Activated CD4-positive, alpha-beta T cell treated with anti-CD3 and anti-CD28 coated beads, Interleukin-10, Interleukin-2, amounts not matched to agents 100 ng/mL and 50 ng/mL, durations not matched to agents 16 hours and 8 hours (primary cell): ENCODE results near the gene TMEM184B.

ENCODE experiments used
- DNase-seq: peaks from one replicate; pipeline ENCODE4 v3.0.0-alpha.2; 2020

Gene TMEM184B

GRCh38 chr22:38305471-38306448 lies 33.0 kb upstream of the TMEM184B start:
- DNase-seq: peak; percentile 74

GRCh38 chr22:38304526-38304925 lies 31.7 kb upstream of the TMEM184B start:
- DNase-seq: no peak

- no peak for DNase-seq
These were observed 31.2 kb upstream of the TMEM184B start for GRCh38 chr22:38303974-38304373.

- DNase-seq: no peak
These were observed 30.1 kb upstream of the TMEM184B start for GRCh38 chr22:38302906-38303305.

- DNase-seq: no peak
These were observed 28.1 kb upstream of the TMEM184B start for GRCh38 chr22:38300946-38301345.

GRCh38 chr22:38300197-38300945 lies 27.6 kb upstream of the TMEM184B start:
- no peak for DNase-seq

GRCh38 chr22:38299770-38300102 lies 26.9 kb upstream of the TMEM184B start:
- no peak for DNase-seq

- DNase-seq: peak; percentile 47
These were observed 25.6 kb upstream of the TMEM184B start for GRCh38 chr22:38298312-38299005.

- DNase-seq: no peak
These were observed 23.6 kb upstream of the TMEM184B start for GRCh38 chr22:38296372-38296771.

- no peak for DNase-seq
These were observed 23.1 kb upstream of the TMEM184B start for GRCh38 chr22:38295863-38296262.

GRCh38 chr22:38295339-38295738 lies 22.5 kb upstream of the TMEM184B start:
- no peak for DNase-seq

- no peak for DNase-seq
These were observed 21.4 kb upstream of the TMEM184B start for GRCh38 chr22:38294193-38294592.

GRCh38 chr22:38292694-38293093 lies 19.9 kb upstream of the TMEM184B start:
- DNase-seq: no peak

- no peak for DNase-seq
These were observed 18.5 kb upstream of the TMEM184B start for GRCh38 chr22:38291201-38291777.

GRCh38 chr22:38290347-38290746 lies 17.5 kb upstream of the TMEM184B start:
- DNase-seq: no peak

- no peak for DNase-seq
These were observed 16.8 kb upstream of the TMEM184B start for GRCh38 chr22:38289583-38290082.

GRCh38 chr22:38286915-38287669 lies 14.3 kb upstream of the TMEM184B start:
- no peak for DNase-seq

GRCh38 chr22:38285018-38285417 lies 12.2 kb upstream of the TMEM184B start:
- no peak for DNase-seq

- DNase-seq: no peak
These were observed 11.2 kb upstream of the TMEM184B start for GRCh38 chr22:38284042-38284402.

GRCh38 chr22:38282397-38282796 lies 9.6 kb upstream of the TMEM184B start:
- DNase-seq: no peak

- DNase-seq: no peak
These were observed 3.4 kb upstream of the TMEM184B start for GRCh38 chr22:38276166-38276565.
